Keratinocyte (primary cell): Measurements from ENCODE around the gene MICAL3.

ENCODE experiments used
- CTCF ChIP-seq, 3 experiments: IDR thresholded peaks in 1 of 3; conservative IDR thresholded peaks in 1 of 3; optimal IDR thresholded peaks in 1 of 3; 2 replicates in 2 of 3; 3 replicates in 1 of 3; pipeline versions ENCODE3 to v1.5.1; 2011; ENCODE audit warnings: low read length in 3 of 3, mild to moderate bottlenecking in 3 of 3, moderate library complexity in 2 of 3, control low read depth in 1 of 3, inconsistent platforms in 1 of 3; ENCODE audit not compliant: insufficient read depth in 2 of 3; ENCODE audit errors: extremely low read depth in 1 of 3
- EZH2 ChIP-seq: IDR thresholded peaks from one replicate; pipeline ENCODE4 v1.6.1; 2012; ENCODE audit warnings: inconsistent platforms, mild to moderate bottlenecking, low read length, moderate library complexity

- TF ChIP-seq CTCF (optimal IDR thresholded peaks at IDR 0.05 in 1 of 3, IDR thresholded peaks at IDR 0.05 in 1 of 3, conservative IDR thresholded peaks at IDR 0.05 in 1 of 3; ENCODE audit: extremely low read depth in 1 of 3, insufficient read depth in 2 of 3, low read length in 3 of 3) (no peak), EZH2 (no peak)
These were observed 45.7 kb upstream of the MICAL3 start for GRCh38 chr22:18070041-18070440.
